Uterus (tissue), 4 donors: ENCODE data around the gene TFRC. TPM values are rescaled to one million over a fixed set of nuclear protein-coding genes. Genes with fewer than 3 reads are reported as not detected.

Experiments
- DNase-seq, 2 donors: peaks; one replicate each; pipeline ENCODE4 v3.0.0-alpha.2; 2019 to 2020
- H3K27ac ChIP-seq, 2 donors: fragments of 200-600 bp; sonication (generic); 1 replicate in 1 of 2; 2 replicates in 1 of 2; pipeline ENCODE4 v1.5.1; 2016 to 2018
- H3K27me3 ChIP-seq, 2 donors: fragments of 200-600 bp; sonication (generic); one replicate each; pipeline ENCODE4 v1.5.1; 2018 to 2019; ENCODE audit warnings: control low read depth in 1 of 2
- H3K36me3 ChIP-seq, 2 donors: fragments of 200-600 bp; sonication (generic); one replicate each; pipeline ENCODE4 v1.5.1; 2019; ENCODE audit warnings: control low read depth in 1 of 2
- H3K4me1 ChIP-seq, 2 donors: fragments of 200-600 bp; sonication (generic); one replicate each; pipeline ENCODE4 v1.5.1; 2018 to 2019; ENCODE audit warnings: control low read depth in 1 of 2
- H3K4me3 ChIP-seq, 2 donors: fragments of 200-600 bp; sonication (generic); 1 replicate in 1 of 2; 2 replicates in 1 of 2; pipeline ENCODE4 v1.5.1; 2018 to 2019; ENCODE audit warnings: mild to moderate bottlenecking in 1 of 2
- H3K9me3 ChIP-seq, 2 donors: fragments of 200-600 bp; sonication (generic); one replicate each; pipeline ENCODE4 v1.5.1; 2019; ENCODE audit warnings: control low read depth in 1 of 2
- CTCF ChIP-seq, 4 experiments: fragments of 200-600 bp in 2 of 4; fragments of 450-650 bp in 2 of 4; sonication (generic) in 2 of 4; IDR thresholded peaks; one replicate each; pipeline ENCODE4 v1.5.1; 2016 to 2019; ENCODE audit warnings: antibody characterized with exemption in 4 of 4, mild to moderate bottlenecking in 2 of 4, moderate library complexity in 1 of 4
- POLR2A ChIP-seq, 2 donors: fragments of 450-650 bp; IDR thresholded peaks; one replicate each; pipeline ENCODE4 v1.6.1; 2016; ENCODE audit warnings: antibody characterized with exemption in 2 of 2, mild to moderate bottlenecking in 1 of 2, moderate library complexity in 1 of 2
- intact Hi-C: fragments of 100-400 bp; cut with DNase I; formaldehyde crosslinking; loops from one replicate; pipeline ENCODE4 v1.15.1; 2023; ENCODE audit warnings: low total_unique reads
- total RNA-seq, 4 donors: library from RNA; depleted of rRNA in 3 of 4; stranded (reverse); fragments of >200 nt in 3 of 4; gene quantifications; one replicate each; pipeline versions ENCODE4 v1.1.0 to v1.2.4, GENCODE V29; 2014 to 2023
- donor health status: DM: yes; HTN: yes; CAD: no.

The TFRC gene
- total RNA-seq, 4 donors from 2014 or later: 29.5 to 87.7 (median 44.6) TPM

GRCh38 chr3:196049653-196050052 is 32.2 kb downstream of the TFRC start:
- Histone ChIP-seq H3K27ac (no peak overlapping the region), H3K4me1 (no peaks in the 10 kb centered on the region), H3K4me3 (no peak overlapping the region), H3K9me3 (no peaks in the 10 kb centered on the region), H3K27me3 (no peaks in the 10 kb centered on the region), H3K36me3 (no peaks in the 10 kb centered on the region)
- no peak for TF ChIP-seq CTCF (IDR thresholded peaks at IDR 0.05)
- TF ChIP-seq POLR2A (IDR thresholded peaks at IDR 0.05): no peak
- no peak for DNase-seq
- intact Hi-C loops: no loop called here

- Histone ChIP-seq H3K36me3 (no peaks in the 10 kb centered on the region), H3K27me3 (no peaks in the 10 kb centered on the region), H3K9me3 (no peaks in the 10 kb centered on the region), H3K27ac (no peak overlapping the region), H3K4me3 (no peak overlapping the region), H3K4me1 (no peaks in the 10 kb centered on the region)
- no peak for DNase-seq
- TF ChIP-seq CTCF (IDR thresholded peaks at IDR 0.05) (no peak), POLR2A (IDR thresholded peaks at IDR 0.05) (no peak)
- intact Hi-C loops: no loop called here
Observed at GRCh38 chr3:196048922-196049598, 32.8 kb downstream of the TFRC start.

- Histone ChIP-seq H3K36me3 (no peaks in the 10 kb centered on the region), H3K27ac (no peak overlapping the region), H3K4me1 (no peaks in the 10 kb centered on the region), H3K27me3 (no peaks in the 10 kb centered on the region), H3K9me3 (no peaks in the 10 kb centered on the region), H3K4me3 (no peak overlapping the region)
- TF ChIP-seq CTCF (IDR thresholded peaks at IDR 0.05): no peak
- TF ChIP-seq POLR2A (IDR thresholded peaks at IDR 0.05): no peak
- intact Hi-C loops: no loop called here
- DNase-seq: no peak
Observed at GRCh38 chr3:196047391-196048030, 34.4 kb downstream of the TFRC start.

GRCh38 chr3:196044513-196044912 is 37.4 kb downstream of the TFRC start:
- DNase-seq: no peak
- no peaks in the 10 kb centered on the region for H3K9me3 ChIP-seq
- H3K27ac ChIP-seq: no peak overlapping the region
- intact Hi-C loops: no loop called here
- TF ChIP-seq POLR2A (IDR thresholded peaks at IDR 0.05) (no peak), CTCF (IDR thresholded peaks at IDR 0.05) (no peak)
- no peaks in the 10 kb centered on the region for H3K4me1 ChIP-seq
- no peaks in the 10 kb centered on the region for H3K36me3 ChIP-seq
- no peaks in the 10 kb centered on the region for H3K27me3 ChIP-seq
- H3K4me3 ChIP-seq: no peak overlapping the region

GRCh38 chr3:196042673-196043072 is 39.2 kb downstream of the TFRC start:
- Histone ChIP-seq H3K9me3 (no peaks in the 10 kb centered on the region), H3K4me3 (no peak overlapping the region), H3K27ac (no peak overlapping the region), H3K27me3 (no peaks in the 10 kb centered on the region), H3K4me1 (no peaks in the 10 kb centered on the region), H3K36me3 (no peaks in the 10 kb centered on the region)
- no peak for TF ChIP-seq POLR2A (IDR thresholded peaks at IDR 0.05)
- no peak for TF ChIP-seq CTCF (IDR thresholded peaks at IDR 0.05)
- no peak for DNase-seq
- intact Hi-C loops: no loop called here
